Measurements from ENCODE around the gene COL2A1.
"Not testable (repeated sequence)": the region's sequence is repeated elsewhere in the genome, so short reads cannot be mapped to it uniquely, and the experiment has no call there.

The COL2A1 gene

DNA sequence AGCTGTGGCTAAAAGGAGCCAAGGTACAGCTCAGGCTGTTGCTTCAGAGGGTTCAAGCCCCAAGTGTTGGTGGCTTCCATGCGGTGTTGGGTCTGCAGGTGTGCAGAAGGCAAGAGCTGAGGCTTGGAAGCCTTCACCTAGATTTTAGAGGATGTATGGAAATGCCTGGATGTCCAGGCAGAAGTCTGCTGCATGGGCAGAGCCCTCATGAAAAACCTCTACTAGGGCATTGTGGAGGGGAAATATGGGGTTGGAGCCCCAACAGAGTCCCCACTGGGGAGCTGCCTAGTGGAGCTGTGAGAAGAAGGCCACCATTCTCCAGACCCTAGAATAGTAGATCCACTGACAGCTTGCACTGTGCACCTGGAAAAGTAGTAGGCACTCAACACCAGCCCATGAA, 46.6 kb downstream of the COL2A1 start:
- DNase-seq (ENCODE audit: low read depth); H3K4me3 ChIP-seq (ENCODE audit: low read depth, low read length): not testable (repeated sequence)

DNA sequence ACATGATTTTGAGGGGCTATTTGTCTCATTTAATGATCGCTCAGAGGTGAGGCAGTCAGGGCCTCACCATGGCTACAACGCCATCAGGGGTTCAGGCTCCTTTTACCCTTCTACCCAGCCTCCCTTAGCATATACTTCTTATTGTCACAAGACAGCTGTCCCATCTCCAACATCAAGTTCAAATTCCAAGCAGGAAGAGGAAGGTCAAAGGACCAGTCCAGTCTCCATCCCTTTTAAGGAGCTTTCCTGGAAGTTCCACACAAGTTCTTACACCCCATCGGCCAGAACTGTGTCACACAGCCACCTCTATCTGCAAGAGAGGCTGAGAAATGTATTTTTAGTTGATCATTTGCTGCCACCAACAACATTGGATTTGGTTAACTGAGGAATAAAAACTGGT, 49.2 kb downstream of the COL2A1 start:
- no peak overlapping the region for H3K4me3 ChIP-seq (ENCODE audit: low read depth, low read length)
- DNase-seq (ENCODE audit: low read depth) = no peak

DNA sequence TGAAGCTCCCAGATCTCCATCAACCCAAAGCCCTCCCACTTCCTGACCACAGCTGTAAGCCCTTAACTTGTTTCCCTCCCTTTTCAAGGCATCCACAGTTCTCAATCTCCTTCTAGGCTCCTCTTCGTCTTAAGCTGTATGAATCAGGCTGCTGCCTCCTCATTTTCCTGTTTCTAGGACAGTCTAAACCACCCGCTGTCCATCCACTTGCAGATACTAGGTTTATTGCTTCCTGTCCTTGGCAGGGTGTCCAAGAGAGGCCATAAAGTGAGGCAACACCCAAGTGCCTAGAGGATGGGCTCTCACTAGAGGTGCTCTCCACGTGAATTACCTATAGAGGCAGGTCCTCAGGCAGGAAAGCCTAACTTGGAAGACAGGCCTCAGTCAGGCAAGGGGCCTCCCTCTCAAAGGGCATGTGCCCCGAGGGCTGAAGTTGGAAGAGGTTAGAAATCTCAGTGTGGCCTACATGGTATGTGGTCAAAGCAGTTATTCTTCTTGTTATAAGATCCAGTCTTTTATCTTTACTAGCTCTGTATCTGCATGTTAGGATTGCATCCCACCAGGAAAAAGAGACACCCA, 49.7 kb downstream of the COL2A1 start:
- no peak overlapping the region for H3K4me3 ChIP-seq (ENCODE audit: low read depth, low read length)
- DNase-seq (ENCODE audit: low read depth) = no peak

DNA sequence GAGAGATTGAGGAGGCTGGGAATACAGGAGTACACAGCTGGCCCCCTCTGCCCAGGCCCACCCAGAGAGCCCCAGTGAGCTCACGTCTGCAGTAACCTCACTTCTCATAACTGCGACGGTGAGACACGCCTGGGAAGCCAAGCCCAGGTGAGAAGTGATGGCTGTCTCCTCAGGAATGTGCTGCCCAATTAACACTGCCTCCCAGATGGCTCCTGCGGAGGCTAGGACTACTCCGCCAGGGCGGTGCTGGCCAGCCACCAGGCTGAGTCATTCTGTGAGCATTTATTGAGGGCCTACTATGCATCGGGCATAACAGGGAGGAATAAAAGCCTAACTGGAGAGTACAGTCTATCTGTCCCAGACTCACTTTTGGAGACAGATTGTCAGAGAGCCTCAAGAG, 50.2 kb downstream of the COL2A1 start:
- no peak for DNase-seq (ENCODE audit: low read depth)

DNA sequence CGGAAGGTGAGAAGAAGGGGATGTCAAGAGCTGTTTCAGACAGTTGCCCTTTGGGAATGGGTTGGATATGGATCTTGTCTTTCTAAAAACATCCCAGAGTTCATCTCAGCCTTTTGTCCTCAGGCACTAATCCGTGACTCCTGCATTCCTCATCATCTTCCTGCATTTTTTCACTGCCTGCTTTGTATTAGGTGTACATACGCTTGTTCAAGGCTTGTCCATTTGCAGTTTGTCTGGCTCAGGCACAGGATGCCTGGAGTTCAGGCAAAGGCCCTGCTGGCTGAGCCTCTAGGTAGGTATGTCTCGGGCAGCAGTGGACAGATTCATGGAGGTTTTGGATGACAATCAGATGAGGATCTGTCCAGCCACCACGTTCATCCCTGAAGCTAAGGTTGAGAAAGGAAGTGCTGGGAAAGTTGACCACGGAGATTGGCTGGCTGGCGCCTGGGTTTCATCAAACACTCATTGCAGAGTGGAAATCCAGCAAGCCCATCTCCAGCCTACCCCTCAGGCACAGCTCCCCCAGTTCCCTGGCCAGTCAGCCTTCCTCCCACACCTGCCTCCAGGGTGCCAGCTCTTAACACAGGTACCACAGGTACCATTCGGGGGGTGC, 53.3 kb downstream of the COL2A1 start:
- no peak for DNase-seq (ENCODE audit: low read depth)
- no peak overlapping the region for H3K4me3 ChIP-seq (ENCODE audit: low read depth, low read length)

More for the DNA sequence above, 50.2 kb downstream of the COL2A1 start:
- no peak overlapping the region for H3K4me3 ChIP-seq (ENCODE audit: low read depth, low read length)

DNA sequence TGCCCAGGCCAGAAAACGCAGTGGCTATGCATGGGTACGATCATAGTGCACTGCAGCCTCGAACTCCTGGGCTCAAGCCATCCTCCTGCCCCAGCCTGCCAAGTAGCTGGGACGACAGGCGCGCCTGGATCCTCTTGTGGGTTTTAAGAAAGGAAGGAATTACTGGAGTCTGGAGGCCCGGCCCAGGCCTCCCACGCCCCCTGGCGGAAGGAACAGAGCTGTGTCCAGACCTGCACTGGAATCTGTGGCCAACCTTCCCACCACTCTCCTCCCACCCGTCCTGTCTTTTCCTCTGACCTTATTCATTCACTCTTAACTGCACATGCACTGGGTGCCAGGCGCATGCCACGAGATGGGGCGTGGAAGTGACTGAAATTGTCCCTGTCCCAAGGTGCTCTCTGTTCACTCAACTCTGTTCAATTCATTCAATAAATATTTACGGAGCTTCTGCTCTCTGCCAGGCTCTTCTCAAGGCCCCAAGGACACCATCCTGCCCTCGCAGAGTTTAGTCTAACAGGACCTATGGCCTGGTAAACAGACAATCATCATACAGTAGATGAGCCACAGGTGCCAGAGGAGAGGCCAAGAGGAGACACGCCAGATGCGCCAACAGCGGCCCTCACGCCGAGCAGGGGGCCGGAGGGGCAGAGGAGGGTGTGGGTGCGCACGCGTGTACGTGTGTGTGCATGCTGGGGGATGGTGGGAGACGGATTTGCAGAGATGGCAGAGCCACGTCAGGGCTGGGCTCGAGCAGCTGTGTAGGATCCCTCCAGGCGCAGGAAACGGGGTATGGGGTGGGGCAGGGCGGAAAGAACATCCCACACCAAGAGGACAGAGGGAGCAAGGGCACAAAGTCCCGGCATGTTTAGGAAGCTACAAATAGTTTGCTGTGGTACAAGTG, 54.6 kb downstream of the COL2A1 start:
- no peak for DNase-seq (ENCODE audit: low read depth)
- no peak overlapping the region for H3K4me3 ChIP-seq (ENCODE audit: low read depth, low read length)

DNA sequence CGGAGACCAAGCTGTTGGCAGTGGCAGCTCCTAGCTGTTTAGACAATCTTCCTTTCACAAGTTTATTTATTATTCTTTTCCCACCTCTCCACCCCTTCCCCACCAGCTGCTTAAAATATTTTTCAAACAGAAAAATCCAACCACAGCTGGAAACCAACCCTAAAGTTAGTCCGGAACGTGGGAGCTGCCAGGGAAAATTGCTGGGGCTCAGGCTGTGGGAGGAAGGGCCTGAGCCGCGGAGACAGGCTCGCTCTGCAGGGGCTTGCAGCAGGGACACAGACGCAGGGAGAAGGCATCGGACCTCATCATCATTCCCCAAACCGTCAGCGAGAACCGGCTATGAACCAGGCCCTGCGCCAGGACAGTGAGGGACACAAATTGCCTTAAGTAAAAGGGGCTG, 56.9 kb downstream of the COL2A1 start:
- DNase-seq (ENCODE audit: low read depth) = no peak
- no peak overlapping the region for H3K4me3 ChIP-seq (ENCODE audit: low read depth, low read length)

DNA sequence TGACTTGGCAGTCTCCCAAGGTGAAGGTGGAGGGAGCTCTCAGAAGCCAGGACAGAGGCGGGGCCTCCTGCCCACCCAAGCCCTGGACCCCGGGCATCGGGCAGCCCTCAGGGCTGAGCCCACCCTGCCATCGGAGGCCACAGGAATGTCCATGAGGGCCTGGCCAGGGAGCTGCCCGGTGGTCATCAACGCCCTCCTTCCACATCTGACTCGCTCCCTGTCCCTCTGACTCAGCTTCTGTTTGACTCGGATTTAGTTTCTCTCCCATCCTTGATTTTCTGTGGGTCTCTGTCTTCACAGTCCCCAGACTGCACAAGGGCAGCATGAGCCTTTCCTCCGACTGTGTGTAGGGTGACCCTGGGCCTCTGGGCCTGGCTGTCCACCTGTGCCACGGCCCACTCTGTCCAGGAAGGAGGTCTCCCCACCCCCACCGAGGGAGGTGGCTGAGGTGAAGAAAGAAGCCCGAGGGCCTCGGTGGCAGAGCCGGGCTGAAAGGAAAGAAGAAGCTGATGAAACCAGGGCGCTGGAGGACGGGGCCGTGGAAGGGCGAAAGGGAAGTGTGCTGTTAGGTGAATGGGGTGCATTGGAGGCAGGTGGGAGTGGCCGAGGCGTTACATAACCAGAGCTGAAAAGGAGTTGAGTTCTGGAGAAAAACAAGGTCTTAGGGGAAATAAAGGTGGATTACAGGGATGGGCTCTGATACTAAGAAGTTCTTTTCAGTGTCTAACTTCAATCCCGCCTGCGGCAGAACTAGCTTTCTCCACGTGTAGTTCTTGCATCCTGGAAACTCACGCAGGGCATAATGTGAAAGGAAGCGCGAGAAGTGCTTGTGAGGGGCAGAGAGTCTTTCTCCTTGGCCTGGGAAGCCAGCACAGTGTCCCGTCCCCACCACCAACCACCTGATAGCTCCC, 57.6 kb downstream of the COL2A1 start:
- H3K4me3 ChIP-seq (ENCODE audit: low read depth, low read length) = no peak overlapping the region
- DNase-seq (ENCODE audit: low read depth) = no peak

DNA sequence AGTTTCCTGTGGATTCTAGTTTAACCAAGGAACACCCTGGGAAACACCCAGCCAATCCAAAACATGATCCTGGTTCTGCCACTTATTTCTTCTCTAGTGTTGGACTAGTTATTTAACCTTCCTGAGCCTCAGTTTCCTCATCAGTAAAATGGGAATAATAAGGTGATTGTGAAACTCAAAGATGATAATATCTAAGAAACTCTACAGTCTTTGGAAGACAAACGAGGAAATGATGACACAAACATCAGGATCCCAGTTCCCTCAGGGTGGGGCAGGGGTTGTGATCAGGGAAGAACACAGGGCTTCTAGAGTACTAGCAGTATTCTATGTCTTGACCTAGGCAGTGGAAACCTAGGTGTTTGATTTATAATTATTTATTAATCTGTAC, 58.9 kb downstream of the COL2A1 start:
- DNase-seq (ENCODE audit: low read depth) = no peak

DNA sequence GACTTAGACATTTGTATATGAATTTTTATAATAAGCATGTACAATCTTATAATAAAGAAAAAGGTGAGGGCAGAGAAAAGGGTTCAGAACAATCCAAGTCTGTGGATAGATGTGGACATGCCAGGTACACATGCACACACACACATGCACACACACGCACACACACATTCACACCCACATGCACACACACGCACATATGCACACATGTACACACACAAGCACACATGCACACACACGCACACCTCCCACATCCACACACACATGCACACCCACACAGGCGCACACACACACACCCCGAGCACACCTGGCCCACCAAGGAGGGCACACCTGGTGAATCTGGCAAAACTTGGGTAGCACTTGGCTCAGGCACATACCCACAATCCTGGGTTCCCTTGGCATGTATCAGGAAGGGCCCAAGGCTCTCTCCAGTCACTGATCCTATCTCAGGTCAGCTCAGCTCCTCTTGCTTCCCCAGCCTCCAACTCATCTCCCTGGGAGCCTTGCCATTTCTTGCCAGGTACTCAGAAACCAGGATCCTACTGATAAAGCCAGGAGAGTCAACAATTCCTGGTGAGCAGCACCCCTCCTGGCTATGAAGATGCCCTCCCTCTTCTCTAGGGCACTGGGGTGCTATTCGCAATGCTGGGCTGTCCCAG, 59.5 kb downstream of the COL2A1 start:
- no peak for DNase-seq (ENCODE audit: low read depth)
- H3K4me3 ChIP-seq (ENCODE audit: low read depth, low read length) = no peak overlapping the region

More for the DNA sequence above, 58.9 kb downstream of the COL2A1 start:
- no peak overlapping the region for H3K4me3 ChIP-seq (ENCODE audit: low read depth, low read length)

DNA sequence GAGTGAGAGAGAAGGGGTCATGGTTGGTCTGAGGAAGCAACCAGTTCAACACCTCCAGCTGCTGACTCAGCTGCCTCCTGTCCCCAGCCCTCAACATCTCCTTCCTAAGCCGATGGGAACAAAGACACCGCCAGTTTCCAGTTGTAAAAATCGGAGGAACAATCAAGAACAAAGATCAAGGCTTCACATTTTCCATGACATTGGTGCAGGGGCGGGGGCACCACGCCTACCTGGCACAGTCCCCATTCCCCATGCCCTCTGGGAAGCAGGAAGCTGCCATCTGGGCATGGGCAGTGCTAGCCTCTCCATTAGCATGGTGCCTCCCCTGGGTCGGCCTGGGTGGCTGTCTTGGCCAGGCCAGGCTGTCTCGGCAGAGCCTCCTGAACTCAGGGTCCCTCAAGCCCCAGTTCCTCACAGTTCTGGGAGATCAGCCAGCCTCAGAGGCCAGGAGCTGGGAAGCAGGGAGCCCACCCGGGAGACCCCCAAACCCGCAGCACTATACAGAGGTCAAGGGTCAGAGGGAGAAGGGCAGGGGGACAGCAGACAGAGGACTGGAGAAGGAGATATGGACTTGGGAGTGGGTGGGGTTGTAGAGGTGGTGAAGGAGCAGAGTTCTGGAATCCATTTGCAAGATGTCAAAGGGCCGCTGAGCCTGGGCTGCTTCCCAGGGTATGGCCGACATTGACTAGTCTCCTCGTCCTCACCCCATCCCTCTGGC, 60.5 kb downstream of the COL2A1 start:
- no peak overlapping the region for H3K4me3 ChIP-seq (ENCODE audit: low read depth, low read length)
- no peak for DNase-seq (ENCODE audit: low read depth)

DNA sequence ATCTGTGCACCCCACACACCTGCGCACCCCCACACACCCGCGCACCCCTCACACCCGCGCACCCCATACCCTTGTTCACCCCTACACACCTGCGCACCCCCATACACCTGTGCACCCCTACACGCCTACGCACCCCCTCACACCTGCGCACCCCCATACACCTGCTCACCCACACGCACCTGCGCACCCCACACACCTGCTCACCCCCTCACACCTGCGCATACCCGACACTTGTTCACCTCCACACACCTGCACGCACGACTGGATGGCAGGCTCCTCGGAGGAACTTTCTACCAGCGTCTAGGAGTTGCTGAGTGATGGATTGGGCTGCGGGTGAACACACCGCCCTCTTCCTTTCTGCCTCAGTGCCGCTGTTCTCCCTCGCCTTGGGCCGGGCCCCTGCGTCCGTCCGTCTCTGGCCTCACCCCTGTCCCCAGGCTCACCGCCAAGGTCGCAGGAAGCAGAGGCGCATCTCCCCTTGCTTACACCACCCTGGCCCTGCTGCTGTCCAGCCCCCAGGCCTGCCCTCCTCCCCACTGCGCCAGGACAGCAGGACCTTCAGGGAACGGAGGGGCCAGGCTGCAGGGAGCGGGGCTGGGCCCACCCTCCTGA, 61.6 kb downstream of the COL2A1 start:
- DNase-seq (ENCODE audit: low read depth) = no peak
- no peak overlapping the region for H3K4me3 ChIP-seq (ENCODE audit: low read depth, low read length)

DNA sequence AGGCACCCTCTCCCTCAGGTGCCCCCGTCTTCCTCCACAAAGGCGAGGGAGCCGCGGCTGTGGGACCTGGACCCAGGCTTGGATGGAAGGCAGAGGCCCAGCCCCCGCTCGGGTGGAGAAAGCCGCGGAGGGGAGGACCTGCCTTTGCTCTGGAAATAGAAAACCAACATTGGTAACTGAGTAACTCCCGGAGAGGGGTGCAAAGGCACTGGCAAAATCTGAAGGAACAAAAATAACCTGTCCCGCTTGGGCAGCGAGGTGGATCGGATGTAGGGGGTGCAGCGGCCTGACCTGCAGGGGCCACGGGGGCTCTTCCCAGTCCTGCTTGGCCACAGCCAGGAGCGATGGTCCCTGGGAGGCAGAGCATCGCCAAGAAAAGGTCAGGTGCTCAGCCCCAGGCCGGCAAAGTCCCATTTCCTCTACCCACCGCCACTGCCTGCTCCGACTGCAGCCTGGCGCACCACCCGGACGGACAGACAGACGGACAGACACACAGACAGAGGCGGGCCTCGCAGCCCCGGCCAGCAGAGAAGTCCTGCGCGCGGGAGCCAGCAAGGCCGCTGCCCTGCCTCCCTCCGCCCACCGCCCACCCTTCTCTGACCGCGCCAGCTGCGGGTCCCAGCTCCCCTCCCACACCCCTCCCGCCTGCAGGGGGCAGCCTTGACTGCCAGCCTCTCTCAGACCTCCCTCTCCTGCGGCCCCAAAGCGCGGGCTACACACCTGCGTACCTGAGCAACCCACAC, 62.2 kb downstream of the COL2A1 start:
- no peak overlapping the region for H3K4me3 ChIP-seq (ENCODE audit: low read depth, low read length)
- DNase-seq (ENCODE audit: low read depth) = no peak

DNA sequence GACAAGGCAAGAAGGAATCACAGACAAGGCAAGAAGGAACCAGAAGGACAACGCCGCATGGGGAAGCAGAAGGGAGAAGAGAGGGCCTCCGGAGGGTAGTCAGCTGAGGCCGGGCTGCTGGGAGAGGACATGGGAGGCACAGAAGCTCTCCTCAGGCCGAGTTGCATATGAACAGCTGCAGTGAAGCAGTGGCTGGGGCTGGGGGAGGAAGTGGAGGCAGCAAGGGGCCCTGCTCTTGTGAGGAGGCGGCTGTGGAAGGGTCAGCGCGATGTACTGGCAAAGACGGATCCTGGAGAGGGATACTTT, 62.8 kb downstream of the COL2A1 start:
- no peak overlapping the region for H3K4me3 ChIP-seq (ENCODE audit: low read depth, low read length)
- no peak for DNase-seq (ENCODE audit: low read depth)

DNA sequence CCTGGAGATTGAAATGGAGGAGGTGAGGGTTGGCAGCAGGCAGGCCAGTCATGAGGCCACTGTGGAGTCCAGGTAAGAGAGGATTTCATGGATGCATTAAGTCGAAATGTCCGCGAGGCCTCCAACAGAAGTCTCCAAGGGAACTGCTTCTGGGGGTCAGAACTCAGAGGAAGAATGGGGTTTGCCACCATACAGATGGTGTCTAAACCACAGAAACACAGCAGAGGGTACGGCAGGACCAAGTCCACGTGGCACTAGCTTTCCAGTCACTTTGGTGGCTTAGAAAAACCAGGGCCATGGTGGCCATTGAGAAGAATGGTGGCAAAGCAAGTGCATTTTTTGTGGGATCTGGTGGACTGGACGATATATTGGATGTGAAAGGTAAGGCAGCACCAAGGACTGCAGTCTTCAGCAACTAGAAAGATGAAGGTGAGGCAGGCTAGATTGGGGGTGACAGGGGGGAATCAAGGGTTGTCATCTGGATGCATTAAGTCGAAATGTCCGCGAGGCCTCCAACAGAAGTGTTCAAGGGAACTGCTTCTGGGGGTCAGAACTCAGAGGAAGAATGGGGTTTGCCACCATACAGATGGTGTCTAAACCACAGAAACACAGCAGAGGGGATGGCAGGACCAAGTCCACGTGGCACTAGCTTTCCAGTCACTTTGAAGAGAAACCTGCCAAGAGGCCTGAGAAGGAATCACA, 63.4 kb downstream of the COL2A1 start:
- H3K4me3 ChIP-seq (ENCODE audit: low read depth, low read length) = no peak overlapping the region
- DNase-seq (ENCODE audit: low read depth) = no peak

DNA sequence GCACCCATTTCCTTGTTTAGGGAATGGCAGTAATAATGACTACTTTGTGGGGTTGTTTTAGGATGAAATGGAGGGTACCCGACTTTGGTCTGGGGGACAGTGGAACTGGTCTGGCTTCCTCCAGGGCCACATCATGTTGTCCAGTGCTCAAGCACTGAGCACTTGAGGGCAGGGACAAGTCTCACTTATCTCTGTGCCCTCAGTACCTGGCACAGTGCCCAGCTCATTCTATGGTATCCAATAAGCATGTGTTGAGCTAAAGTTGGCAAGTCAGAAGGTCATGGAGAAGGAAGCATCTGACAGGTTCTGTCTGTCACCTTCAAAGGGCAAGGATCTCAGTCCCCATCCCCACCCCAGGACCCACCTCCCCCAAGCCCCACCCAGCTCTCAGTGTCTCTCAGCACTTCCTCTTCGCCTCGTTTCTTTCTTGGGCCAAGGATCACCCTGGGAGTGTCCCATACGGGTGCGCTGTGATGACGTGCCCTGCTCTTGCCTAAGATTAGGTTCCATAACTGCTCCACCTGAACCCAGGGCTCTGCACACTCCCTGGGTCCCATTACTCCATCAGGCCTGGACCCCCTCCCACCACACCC, 65.2 kb downstream of the COL2A1 start:
- H3K4me3 ChIP-seq (ENCODE audit: low read depth, low read length) = no peak overlapping the region
- no peak for DNase-seq (ENCODE audit: low read depth)

DNA sequence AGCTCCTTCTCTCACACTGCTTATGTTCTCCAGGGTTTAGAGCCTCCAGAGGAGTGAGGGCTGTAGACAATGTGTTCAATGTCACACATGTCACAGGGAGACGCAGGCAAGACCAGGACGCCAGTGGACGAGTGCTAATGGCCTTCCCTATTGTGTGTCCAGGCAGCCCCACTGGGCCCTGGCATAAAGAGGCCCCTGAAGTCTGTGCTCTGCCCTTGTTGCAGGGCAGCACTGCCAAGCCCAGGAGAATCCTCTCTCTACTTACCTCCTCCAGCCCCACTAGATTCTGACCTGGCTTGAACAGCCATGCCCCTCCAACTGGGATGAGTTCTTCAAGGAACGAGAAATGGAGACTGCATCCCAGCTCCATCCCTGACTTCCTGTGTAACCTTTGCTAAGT, 65.7 kb downstream of the COL2A1 start:
- DNase-seq (ENCODE audit: low read depth) = no peak
- no peak overlapping the region for H3K4me3 ChIP-seq (ENCODE audit: low read depth, low read length)

Measured in skeletal muscle cell (primary cell).